ENCODE results near the gene SHISA9. TPM values are rescaled to one million over a fixed set of nuclear protein-coding genes. Genes with fewer than 3 reads are reported as not detected.

The SHISA9 gene
- total RNA-seq, result 2.7 TPM

DNA sequence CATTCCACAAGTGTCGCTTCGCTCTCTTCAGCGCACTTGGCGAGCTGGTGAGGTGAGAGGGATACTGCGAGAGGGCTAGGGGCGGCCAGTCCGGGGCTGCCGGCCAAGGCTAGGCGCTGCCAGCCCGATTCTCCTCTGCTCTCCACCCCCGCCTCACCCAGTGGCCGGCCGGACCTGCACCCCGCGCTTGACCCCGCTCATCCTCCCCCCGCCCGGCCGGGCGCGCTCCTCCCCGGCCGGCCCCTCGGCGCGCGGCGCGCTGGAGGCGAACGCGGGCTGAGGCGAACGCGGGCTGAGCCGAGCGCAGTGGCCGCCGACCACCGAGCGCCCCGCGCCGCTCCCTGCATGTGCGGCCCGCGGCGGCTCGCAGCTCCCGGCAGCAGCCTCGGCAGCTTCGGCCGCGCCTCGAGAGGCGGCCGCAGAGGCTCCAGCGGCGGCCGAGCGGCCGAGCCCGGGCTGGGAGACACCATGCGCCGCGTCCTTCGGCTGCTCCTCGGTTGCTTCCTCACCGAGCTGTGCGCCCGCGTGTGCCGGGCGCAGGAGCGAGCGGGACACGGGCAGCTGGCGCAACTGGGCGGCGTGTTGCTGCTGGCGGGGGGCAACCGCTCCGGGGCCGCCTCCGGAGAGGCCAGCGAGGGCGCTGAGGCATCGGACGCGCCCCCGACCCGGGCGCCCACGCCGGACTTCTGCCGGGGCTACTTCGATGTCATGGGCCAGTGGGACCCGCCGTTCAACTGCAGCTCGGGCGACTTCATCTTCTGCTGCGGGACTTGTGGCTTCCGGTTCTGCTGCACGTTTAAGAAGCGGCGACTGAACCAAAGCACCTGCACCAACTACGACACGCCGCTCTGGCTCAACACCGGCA is at the start of gene SHISA9:
TSS of gene SHISA9 (plus strand) at position 2 of the 865 bp plus-strand sequence.

Other genes starting within 250 kb of the SHISA9 start
- gene CPPED1, start 97.7 kb upstream of the SHISA9 start, total RNA-seq, result 10.4 TPM